K562 (cell line): ENCODE results near the gene LRRK1. TPM values are rescaled to one million over a fixed set of nuclear protein-coding genes. Genes with fewer than 3 reads are reported as not detected.

Experiments used
- ATAC-seq: fragments of 200-7000 bp; cut with Tn5 transposase; 3 replicates; pipeline ENCODE4 v1.9.1; 2020; ENCODE audit warnings: moderate library complexity
- BruUV-seq: library from RNA; stranded (reverse); fragments of 400-500 nt; replicated peaks from 2 replicates; lab custom pipeline; 2021; lab: Mats Ljungman, UMichigan
- CTCF ChIA-PET: fragments of 300-600 bp; formaldehyde crosslinking; extraction: SDS; loops from one replicate; lab custom pipeline; 2021; ENCODE audit warnings: low intra/inter-chr PET ratio; lab: Yijun Ruan, JAX
- POLR2A ChIA-PET: fragments of 300-600, 350-650 bp; sonication (Branson Sonifier 250); formaldehyde crosslinking; extraction: SDS; loops from one replicate; lab custom pipeline; 2021; ENCODE audit warnings: antibody characterized with exemption, inconsistent platforms; lab: Yijun Ruan, JAX
- DNase-seq, 4 experiments: peaks; one replicate each; pipeline versions ENCODE4 v3.0.0 to v3.0.0-alpha.2; 2011 to 2018; ENCODE audit warnings: low spot score in 3 of 4, mixed read lengths in 3 of 4; ENCODE audit errors: extremely low read depth in 1 of 4
- FAIRE-seq: peaks from 2 replicates; lab custom pipeline; 2011; peaks lifted over from hg19 to GRCh38; lab: Jason Lieb, UNC
- H2AFZ ChIP-seq: 2 replicates; pipeline ENCODE4 v1.6.0; 2011; ENCODE audit warnings: low read depth, low read length, control low read depth, inconsistent platforms
- H3K27ac ChIP-seq: fragments of 200-600 bp; 3 replicates; pipeline ENCODE4 v1.8.0; 2011; ENCODE audit warnings: low read depth, mild to moderate bottlenecking, control low read depth, inconsistent platforms, low read length, moderate library complexity, mixed read lengths; ENCODE audit errors: extremely low read depth
- H3K27me3 ChIP-seq, 2 experiments: fragments of 300-600 bp in 1 of 2; 2 replicates in 1 of 2; 3 replicates in 1 of 2; pipeline versions ENCODE4 v1.6.0 to v1.8.0; 2011; ENCODE audit warnings: inconsistent platforms in 2 of 2, low read length in 2 of 2, mild to moderate bottlenecking in 1 of 2, mixed read lengths in 1 of 2, moderate library complexity in 1 of 2; ENCODE audit not compliant: control insufficient read depth in 2 of 2, insufficient read depth in 2 of 2
- H3K36me3 ChIP-seq: fragments of 300-600 bp; 3 replicates; pipeline ENCODE4 v1.8.0; 2011; ENCODE audit warnings: mild to moderate bottlenecking, low read length, inconsistent platforms; ENCODE audit not compliant: control insufficient read depth, insufficient read depth
- H3K4me1 ChIP-seq, 2 experiments: fragments of 200-600 bp in 1 of 2; replicated peaks in 1 of 2; 2 replicates in 1 of 2; 3 replicates in 1 of 2; pipeline versions ENCODE4 v1.5.1 to v1.8.0; 2011; ENCODE audit warnings: inconsistent platforms in 2 of 2, low read length in 2 of 2, mild to moderate bottlenecking in 1 of 2, mixed read lengths in 1 of 2, moderate library complexity in 1 of 2; ENCODE audit not compliant: control insufficient read depth in 2 of 2, insufficient read depth in 2 of 2
- H3K4me2 ChIP-seq: 2 replicates; pipeline ENCODE4 v1.6.1; 2011; ENCODE audit warnings: low read length, control low read depth, inconsistent platforms, mixed read lengths; ENCODE audit not compliant: insufficient read depth
- H3K4me3 ChIP-seq: fragments of 200-600 bp; sonication (generic), shearing (Covaris generic); 2 replicates; pipeline ENCODE4 v1.5.1; 2016; ENCODE audit warnings: control low read depth, inconsistent platforms
- H3K79me2 ChIP-seq: fragments of 200-600 bp; 3 replicates; pipeline ENCODE4 v1.8.0; 2011; ENCODE audit warnings: low read length, inconsistent platforms; ENCODE audit not compliant: control insufficient read depth, insufficient read depth
- H3K9ac ChIP-seq, 2 experiments: 2 replicates each; pipeline versions ENCODE4 v1.6.0 to v1.6.1; 2011; ENCODE audit warnings: low read depth in 2 of 2, low read length in 2 of 2, control low read depth in 1 of 2, inconsistent platforms in 1 of 2, mild to moderate bottlenecking in 1 of 2, mixed read lengths in 1 of 2; ENCODE audit not compliant: insufficient read depth in 1 of 2
- H3K9me1 ChIP-seq: one replicate; pipeline ENCODE4 v1.6.0; 2011; ENCODE audit warnings: inconsistent platforms, mild to moderate bottlenecking, low read length, moderate library complexity; ENCODE audit not compliant: control insufficient read depth, insufficient read depth
- H3K9me3 ChIP-seq: replicated peaks from 2 replicates; pipeline ENCODE4 v1.5.1; 2011; ENCODE audit warnings: low read depth, low read length, inconsistent platforms; ENCODE audit not compliant: control insufficient read depth, insufficient read depth
- H4K20me1 ChIP-seq: replicated peaks from 2 replicates; pipeline ENCODE4 v1.6.1; 2011; ENCODE audit warnings: low read length, inconsistent platforms, mixed read lengths; ENCODE audit not compliant: control insufficient read depth, insufficient read depth
- CEBPB ChIP-seq: fragments of 450-650 bp; IDR thresholded peaks from 2 replicates; pipeline ENCODE4 v1.6.1; 2016; ENCODE audit warnings: missing genetic modification characterization, missing compliant biosample characterization
- EZH2 ChIP-seq: IDR thresholded peaks from 2 replicates; pipeline ENCODE4 v1.6.1; 2012; ENCODE audit warnings: low read depth, mild to moderate bottlenecking, inconsistent platforms, low read length, borderline replicate concordance
- ID3 ChIP-seq, 2 experiments: fragments of 250-450 bp in 1 of 2; fragments of 450-650 bp in 1 of 2; sonication (Bioruptor Pico) in 1 of 2; IDR thresholded peaks; 2 replicates each; pipeline versions ENCODE4 v1.6.1 to v1.8.0; 2016 to 2021; ENCODE audit warnings: mild to moderate bottlenecking in 2 of 2, moderate library complexity in 2 of 2, missing compliant biosample characterization in 1 of 2, missing genetic modification characterization in 1 of 2
- JUND ChIP-seq, 2 experiments: IDR thresholded peaks; 2 replicates in 1 of 2; 3 replicates in 1 of 2; pipeline ENCODE4 v1.6.1; 2011; ENCODE audit warnings: borderline replicate concordance in 2 of 2, low read depth in 2 of 2, low read length in 2 of 2, improper control_type of control experiment in 1 of 2, missing biosample characterization in 1 of 2, missing genetic modification characterization in 1 of 2, missing genetic modification reagents in 1 of 2
- L3MBTL2 ChIP-seq: fragments of 450-650 bp; IDR thresholded peaks from 2 replicates; pipeline ENCODE4 v1.6.1; 2016; ENCODE audit warnings: mild to moderate bottlenecking, moderate library complexity
- NCOA6 ChIP-seq: fragments of 450-650 bp; IDR thresholded peaks from 2 replicates; pipeline ENCODE4 v1.6.1; 2017; ENCODE audit warnings: mild to moderate bottlenecking
- PHF8 ChIP-seq: fragments of 200-600 bp; sonication (generic); IDR thresholded peaks from 2 replicates; pipeline ENCODE4 v1.6.1; 2012; ENCODE audit warnings: mixed run types, mild to moderate bottlenecking, inconsistent platforms, low read length, moderate library complexity, borderline replicate concordance
- SMC3 ChIP-seq: conservative IDR thresholded peaks from 2 replicates; pipeline ENCODE4 v1.6.1; 2011; ENCODE audit warnings: low read depth, low read length, improper control_type of control experiment; ENCODE audit not compliant: insufficient read depth
- SPI1 ChIP-seq: IDR thresholded peaks from 2 replicates; pipeline ENCODE4 v1.6.1; 2011; ENCODE audit warnings: low read depth, low read length, control low read depth, borderline replicate concordance
- ZNF232 ChIP-seq: sonication (generic); formaldehyde crosslinking; IDR thresholded peaks from 2 replicates; pipeline ENCODE4 v1.8.0; 2022; ENCODE audit warnings: mild to moderate bottlenecking, missing genetic modification reagents
- ZNF551 ChIP-seq: fragments of 250-450 bp; sonication (Bioruptor Pico); IDR thresholded peaks from 2 replicates; pipeline ENCODE4 v1.5.0; 2021; ENCODE audit warnings: mild to moderate bottlenecking, moderate library complexity
- WGBS: fragments of 100-300 bp; shearing (Covaris generic); methylation state at CpG from one replicate; pipeline ENCODE4 v1.1.6; 2016; ENCODE audit warnings: low coverage, mixed read lengths; ENCODE audit not compliant: insufficient coverage; ENCODE audit errors: missing lambda C conversion rate; 5-methylcytosine and 5-hydroxymethylcytosine counted together
- in situ Hi-C: fragments of 300-500 bp; cut with MboI; formaldehyde crosslinking; loops from 4 replicates; pipeline ENCODE4 v1.15.0; 2018; ENCODE audit warnings: inconsistent platforms, mixed read lengths
- intact Hi-C: fragments of 100-400 bp; cut with micrococcal nuclease; formaldehyde crosslinking; loops from 2 replicates; pipeline ENCODE4 v1.14.2; 2022
- polyA plus RNA-seq, 8 experiments: library from polyadenylated mRNA; depleted of rRNA in 4 of 8; stranded (reverse) in 5 of 8; unstranded in 3 of 8; fragments of >200 nt; fragmentation: Nextera tagmentation in 2 of 8; fragmentation: Illumina TruSeq in 1 of 8; extraction: Ambion mirVana in 2 of 8; extraction: Trizol in 1 of 8; gene quantifications; 2 replicates each; pipeline versions ENCODE4 v1.2.1 to v1.2.3, GENCODE V29; 2011 to 2014; ENCODE audit warnings: inconsistent platforms in 1 of 8, missing spikeins in 1 of 8
- total RNA-seq, 7 experiments: library from RNA; depleted of rRNA in 6 of 7; stranded (reverse); fragments of >200 nt in 6 of 7; fragmentation: Illumina TruSeq in 2 of 7; extraction: Trizol in 2 of 7; gene quantifications; 2 replicates each; pipeline versions ENCODE4 v1.2.1 to v1.2.3, GENCODE V29; 2011 to 2021; ENCODE audit warnings: low replicate concordance in 1 of 7
- TF ChIP-seq, protein P1 (sequence below): sonication (generic); formaldehyde crosslinking; IDR thresholded peaks from 2 replicates; pipeline ENCODE4 v1.8.0; 2023; ENCODE audit warnings: mild to moderate bottlenecking, missing genetic modification reagents
- TF ChIP-seq, protein P2 (sequence below): fragments of 450-650 bp; IDR thresholded peaks from 2 replicates; pipeline ENCODE4 v1.6.1; 2014; ENCODE audit warnings: low read depth, mild to moderate bottlenecking, moderate library complexity, borderline replicate concordance

LRRK1 gene
- total and polyA plus RNA-seq, 9 of the 15 experiments (the other 6 are each of a cell fraction or from before 2014, with no cell fraction given), result 0.01 to 1.5 (median 0.11) TPM

GRCh38 chr15:100918690-100919480 is at the start of gene LRRK1 (continued):
- TF ChIP-seq EZH2, result peak; percentile 86; the same call in 1 of the 2 replicates
- peak; percentile 32; the same call in 1 of the 2 replicates for TF ChIP-seq NCOA6
- peak; percentile 83 for TF ChIP-seq SPI1
- no peak for TF ChIP-seq ZNF232 (CRISPR knock-in tag)
- TF ChIP-seq PHF8, result peak; percentile 23; the same call in 1 of the 2 replicates
- peak; percentile 42; the same call in 1 of the 2 replicates for TF ChIP-seq L3MBTL2
- TF ChIP-seq, protein P1, sequence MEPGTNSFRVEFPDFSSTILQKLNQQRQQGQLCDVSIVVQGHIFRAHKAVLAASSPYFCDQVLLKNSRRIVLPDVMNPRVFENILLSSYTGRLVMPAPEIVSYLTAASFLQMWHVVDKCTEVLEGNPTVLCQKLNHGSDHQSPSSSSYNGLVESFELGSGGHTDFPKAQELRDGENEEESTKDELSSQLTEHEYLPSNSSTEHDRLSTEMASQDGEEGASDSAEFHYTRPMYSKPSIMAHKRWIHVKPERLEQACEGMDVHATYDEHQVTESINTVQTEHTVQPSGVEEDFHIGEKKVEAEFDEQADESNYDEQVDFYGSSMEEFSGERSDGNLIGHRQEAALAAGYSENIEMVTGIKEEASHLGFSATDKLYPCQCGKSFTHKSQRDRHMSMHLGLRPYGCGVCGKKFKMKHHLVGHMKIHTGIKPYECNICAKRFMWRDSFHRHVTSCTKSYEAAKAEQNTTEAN (CRISPR knock-in tag), result no peak

DNA sequence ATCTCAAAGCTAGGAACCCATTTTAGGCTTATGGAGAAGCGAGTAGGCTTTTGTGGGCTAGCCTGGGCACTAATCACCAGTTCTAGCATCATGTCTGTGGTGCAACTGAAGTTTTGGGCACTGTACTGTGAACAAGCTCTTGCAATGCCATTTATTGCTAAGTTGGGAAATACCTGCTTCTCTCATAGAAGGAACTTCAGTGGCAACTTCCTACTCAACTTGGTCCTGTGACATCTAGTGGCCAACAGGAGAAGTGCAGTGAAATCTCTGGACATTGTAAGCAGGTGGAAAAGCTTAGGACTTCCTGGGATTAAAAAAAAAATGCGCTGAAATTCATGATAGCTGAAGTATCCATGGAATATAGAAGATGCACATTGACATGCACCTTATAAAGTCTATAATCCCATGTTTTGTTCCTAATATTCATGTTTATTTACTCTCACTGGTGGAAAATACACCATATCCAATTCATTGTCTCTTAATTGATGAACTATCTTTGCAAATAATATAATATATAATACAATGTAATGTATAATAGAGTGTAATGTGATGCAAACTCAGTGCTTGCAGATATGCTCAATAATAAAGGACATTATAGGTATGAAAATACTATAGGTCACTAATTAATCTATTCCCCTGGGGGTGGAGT is 46.0 kb upstream of the LRRK1 start:
- 0% methylated on average over 2 of the region's 2 CpGs for WGBS
- Histone ChIP-seq H3K9me1 (no peaks in the 10 kb centered on the region), H3K79me2 (no peaks in the 10 kb centered on the region), H3K4me1 (no peaks in the 10 kb centered on the region), H3K9me3 (no peaks in the 10 kb centered on the region), H3K36me3 (no peaks in the 10 kb centered on the region), H3K27me3 (peaks cover 0 to 10% of the 10 kb centered on the region in 2 experiments; a peak in 2 of 5 replicates), H3K4me3 (no peak overlapping the region), H2AFZ (no peak overlapping the region), H4K20me1 (no peaks in the 10 kb centered on the region; the same call in 1 of the 2 replicates), H3K27ac (no peak overlapping the region), H3K9ac (no peak overlapping the region), H3K4me2 (no peak overlapping the region)
- in situ Hi-C loops, result loop anchor here (5.0 kb wide), 1 partner anchor 236 kb away; no protein-coding TSS in a partner anchor
- intact Hi-C loops, result loop anchor here (1.0 kb wide), 2 partner anchors 134 to 246 kb away; no protein-coding TSS in a partner anchor
- ChIA-PET POLR2A (no interaction called here), CTCF (interaction anchor here (0.7 to 2.7 kb wide), 2 partner anchors 38 to 245 kb away, joined by 4 to 15 read pairs; no protein-coding TSS in a partner anchor)
- ATAC-seq, result peak; percentile 81
- peak; percentile 55 to 62 (median 62) for DNase-seq
- FAIRE-seq, result peak; percentile 96
- BruUV-seq, result no TSS peak
- TF ChIP-seq, protein P2, sequence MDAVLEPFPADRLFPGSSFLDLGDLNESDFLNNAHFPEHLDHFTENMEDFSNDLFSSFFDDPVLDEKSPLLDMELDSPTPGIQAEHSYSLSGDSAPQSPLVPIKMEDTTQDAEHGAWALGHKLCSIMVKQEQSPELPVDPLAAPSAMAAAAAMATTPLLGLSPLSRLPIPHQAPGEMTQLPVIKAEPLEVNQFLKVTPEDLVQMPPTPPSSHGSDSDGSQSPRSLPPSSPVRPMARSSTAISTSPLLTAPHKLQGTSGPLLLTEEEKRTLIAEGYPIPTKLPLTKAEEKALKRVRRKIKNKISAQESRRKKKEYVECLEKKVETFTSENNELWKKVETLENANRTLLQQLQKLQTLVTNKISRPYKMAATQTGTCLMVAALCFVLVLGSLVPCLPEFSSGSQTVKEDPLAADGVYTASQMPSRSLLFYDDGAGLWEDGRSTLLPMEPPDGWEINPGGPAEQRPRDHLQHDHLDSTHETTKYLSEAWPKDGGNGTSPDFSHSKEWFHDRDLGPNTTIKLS, result no peak
- TF ChIP-seq CEBPB (peak; percentile 79), SMC3 (peak; percentile 71), ZNF551 (CRISPR knock-in tag) (no peak), JUND (IDR thresholded peaks at IDR 0.05; ENCODE audit: borderline replicate concordance, low read depth, low read length) (peak; percentile 26; the same call in 1 of the 2 replicates), JUND (tag; IDR thresholded peaks at IDR 0.05; ENCODE audit: borderline replicate concordance, low read depth, low read length) (no peak), ID3 (CRISPR knock-in tag; IDR thresholded peaks at IDR 0.05) (no peak), ID3 (tag; IDR thresholded peaks at IDR 0.05) (no peak)
